Measurements from ENCODE around the gene ZNF714.
A peak's percentile ranks its signal among the peaks of the same experiment; 100 is the strongest.

ZNF714 gene

GRCh38 chr19:21082011-21082975 is at the start of gene ZNF714:
Gene ZNF714 (plus strand): TSS chr19:21082203. CDS start chr19:21098269, 16,066 bp downstream.
- peak; percentile 97 for DNase-seq (ENCODE audit: low spot score)

- no peak for DNase-seq (ENCODE audit: low spot score)
Measured at GRCh38 chr19:21045028-21045427, 37.0 kb upstream of the ZNF714 start.

- no peak for DNase-seq (ENCODE audit: low spot score)
Measured at GRCh38 chr19:21046489-21046888, 35.5 kb upstream of the ZNF714 start.

GRCh38 chr19:21047716-21048115 is 34.3 kb upstream of the ZNF714 start:
- DNase-seq (ENCODE audit: low spot score) = no peak

GRCh38 chr19:21052902-21053301 is 29.1 kb upstream of the ZNF714 start:
- DNase-seq (ENCODE audit: low spot score) = no peak

- no peak for DNase-seq (ENCODE audit: low spot score)
Measured at GRCh38 chr19:21065336-21065735, 16.7 kb upstream of the ZNF714 start.

- DNase-seq (ENCODE audit: low spot score) = peak; percentile 94
Measured at GRCh38 chr19:21084343-21084742, 2.3 kb downstream of the ZNF714 start.

GRCh38 chr19:21087871-21088270 is 5.9 kb downstream of the ZNF714 start:
- no peak for DNase-seq (ENCODE audit: low spot score)

- DNase-seq (ENCODE audit: low spot score) = no peak
Measured at GRCh38 chr19:21092109-21092508, 10.1 kb downstream of the ZNF714 start.

GRCh38 chr19:21094347-21095025 is 12.5 kb downstream of the ZNF714 start:
- DNase-seq (ENCODE audit: low spot score) = no peak

GRCh38 chr19:21098291-21098690 is 16.3 kb downstream of the ZNF714 start:
- DNase-seq (ENCODE audit: low spot score) = no peak

GRCh38 chr19:21101521-21102242 is 19.7 kb downstream of the ZNF714 start:
- no peak for DNase-seq (ENCODE audit: low spot score)

GRCh38 chr19:21109116-21109515 is 27.1 kb downstream of the ZNF714 start:
- DNase-seq (ENCODE audit: low spot score) = peak; percentile 8

- no peak for DNase-seq (ENCODE audit: low spot score)
Measured at GRCh38 chr19:21110183-21110582, 28.2 kb downstream of the ZNF714 start.

- DNase-seq (ENCODE audit: low spot score) = no peak
Measured at GRCh38 chr19:21115430-21115829, 33.4 kb downstream of the ZNF714 start.

- DNase-seq (ENCODE audit: low spot score) = no peak
Measured at GRCh38 chr19:21117041-21117907, 35.3 kb downstream of the ZNF714 start.

- DNase-seq (ENCODE audit: low spot score) = no peak
Measured at GRCh38 chr19:21126078-21126477, 44.1 kb downstream of the ZNF714 start.

- no peak for DNase-seq (ENCODE audit: low spot score)
Measured at GRCh38 chr19:21127001-21127400, 45.0 kb downstream of the ZNF714 start.

- DNase-seq (ENCODE audit: low spot score) = no peak
Measured at GRCh38 chr19:21127898-21128297, 45.9 kb downstream of the ZNF714 start.

GRCh38 chr19:21128901-21129698 is 47.1 kb downstream of the ZNF714 start:
- no peak for DNase-seq (ENCODE audit: low spot score)
